Neural cell (in vitro differentiated cells): ENCODE measurements around the gene PDZRN3.

Experiments
- EZH2 ChIP-seq: fragments of 200-600, 300-800 bp; shearing (Covaris generic), sonication (generic); IDR thresholded peaks from 2 replicates; pipeline ENCODE4 v1.6.1; 2014; ENCODE audit warnings: antibody characterized with exemption, low read length, borderline replicate concordance, mild to moderate bottlenecking; ENCODE audit not compliant: insufficient read depth, poor library complexity, severe bottlenecking
- MXI1 ChIP-seq: fragments of 450-650 bp; conservative IDR thresholded peaks from 2 replicates; pipeline ENCODE4 v1.6.1; 2014; ENCODE audit warnings: antibody characterized with exemption, mild to moderate bottlenecking; ENCODE audit not compliant: poor library complexity, severe bottlenecking
- POLR2AphosphoS5 ChIP-seq: IDR thresholded peaks from 2 replicates; pipeline ENCODE4 v1.6.1; 2012
- RAD21 ChIP-seq: fragments of 450-650 bp; conservative IDR thresholded peaks from 2 replicates; pipeline ENCODE4 v1.6.1; 2014; ENCODE audit warnings: antibody characterized with exemption, mild to moderate bottlenecking, moderate library complexity
- SMC3 ChIP-seq: fragments of 450-650 bp; conservative IDR thresholded peaks from 2 replicates; pipeline ENCODE4 v1.6.1; 2014; ENCODE audit warnings: antibody characterized with exemption, mild to moderate bottlenecking, moderate library complexity; ENCODE audit not compliant: poor library complexity
- TAF1 ChIP-seq: IDR thresholded peaks from 2 replicates; pipeline ENCODE4 v1.6.1; 2012; ENCODE audit warnings: low read depth
- TF ChIP-seq, protein P1 (sequence below): fragments of 450-650 bp; IDR thresholded peaks from 2 replicates; pipeline ENCODE4 v1.5.1; 2014; ENCODE audit warnings: antibody characterized with exemption, mild to moderate bottlenecking, moderate library complexity; ENCODE audit not compliant: poor library complexity, severe bottlenecking

GRCh38 chr3:73633453-73633852, 8.7 kb upstream of the PDZRN3 start:
- TF ChIP-seq, protein P1, sequence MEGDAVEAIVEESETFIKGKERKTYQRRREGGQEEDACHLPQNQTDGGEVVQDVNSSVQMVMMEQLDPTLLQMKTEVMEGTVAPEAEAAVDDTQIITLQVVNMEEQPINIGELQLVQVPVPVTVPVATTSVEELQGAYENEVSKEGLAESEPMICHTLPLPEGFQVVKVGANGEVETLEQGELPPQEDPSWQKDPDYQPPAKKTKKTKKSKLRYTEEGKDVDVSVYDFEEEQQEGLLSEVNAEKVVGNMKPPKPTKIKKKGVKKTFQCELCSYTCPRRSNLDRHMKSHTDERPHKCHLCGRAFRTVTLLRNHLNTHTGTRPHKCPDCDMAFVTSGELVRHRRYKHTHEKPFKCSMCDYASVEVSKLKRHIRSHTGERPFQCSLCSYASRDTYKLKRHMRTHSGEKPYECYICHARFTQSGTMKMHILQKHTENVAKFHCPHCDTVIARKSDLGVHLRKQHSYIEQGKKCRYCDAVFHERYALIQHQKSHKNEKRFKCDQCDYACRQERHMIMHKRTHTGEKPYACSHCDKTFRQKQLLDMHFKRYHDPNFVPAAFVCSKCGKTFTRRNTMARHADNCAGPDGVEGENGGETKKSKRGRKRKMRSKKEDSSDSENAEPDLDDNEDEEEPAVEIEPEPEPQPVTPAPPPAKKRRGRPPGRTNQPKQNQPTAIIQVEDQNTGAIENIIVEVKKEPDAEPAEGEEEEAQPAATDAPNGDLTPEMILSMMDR = no peak
- no peak for TF ChIP-seq TAF1
- TF ChIP-seq MXI1 = no peak
- TF ChIP-seq EZH2 = no peak
- TF ChIP-seq POLR2AphosphoS5 = no peak
- TF ChIP-seq SMC3 = no peak
- TF ChIP-seq RAD21 = no peak
